ENCODE results near the gene SPEF2.

SPEF2 gene

DNA sequence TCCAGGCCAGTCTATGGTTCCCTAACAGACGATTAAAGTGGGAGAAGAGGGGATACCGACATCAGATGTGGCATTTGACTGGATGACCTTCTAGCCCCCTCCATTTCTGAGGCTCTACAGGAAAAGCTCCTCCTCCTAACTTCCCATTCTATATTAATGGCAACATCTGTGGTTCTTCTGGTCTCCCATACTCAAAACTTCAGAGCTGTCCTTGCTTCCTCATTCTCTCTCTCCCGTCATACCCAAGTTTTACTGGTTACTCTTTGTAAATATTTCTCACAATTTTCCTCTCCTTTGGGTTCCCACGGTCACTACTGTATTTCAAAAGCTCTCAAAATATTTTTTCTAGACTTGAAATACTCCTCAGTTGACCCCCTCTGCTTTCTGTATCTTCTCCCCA lies 203.1 kb downstream of the SPEF2 start:
- TF ChIP-seq, protein P1, sequence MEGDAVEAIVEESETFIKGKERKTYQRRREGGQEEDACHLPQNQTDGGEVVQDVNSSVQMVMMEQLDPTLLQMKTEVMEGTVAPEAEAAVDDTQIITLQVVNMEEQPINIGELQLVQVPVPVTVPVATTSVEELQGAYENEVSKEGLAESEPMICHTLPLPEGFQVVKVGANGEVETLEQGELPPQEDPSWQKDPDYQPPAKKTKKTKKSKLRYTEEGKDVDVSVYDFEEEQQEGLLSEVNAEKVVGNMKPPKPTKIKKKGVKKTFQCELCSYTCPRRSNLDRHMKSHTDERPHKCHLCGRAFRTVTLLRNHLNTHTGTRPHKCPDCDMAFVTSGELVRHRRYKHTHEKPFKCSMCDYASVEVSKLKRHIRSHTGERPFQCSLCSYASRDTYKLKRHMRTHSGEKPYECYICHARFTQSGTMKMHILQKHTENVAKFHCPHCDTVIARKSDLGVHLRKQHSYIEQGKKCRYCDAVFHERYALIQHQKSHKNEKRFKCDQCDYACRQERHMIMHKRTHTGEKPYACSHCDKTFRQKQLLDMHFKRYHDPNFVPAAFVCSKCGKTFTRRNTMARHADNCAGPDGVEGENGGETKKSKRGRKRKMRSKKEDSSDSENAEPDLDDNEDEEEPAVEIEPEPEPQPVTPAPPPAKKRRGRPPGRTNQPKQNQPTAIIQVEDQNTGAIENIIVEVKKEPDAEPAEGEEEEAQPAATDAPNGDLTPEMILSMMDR (IDR thresholded peaks at IDR 0.05; ENCODE audit: insufficient read depth, low read depth, low read length, missing control alignments), result no peak
- DNase-seq (ENCODE audit: low read depth), result no peak
- no peak overlapping the region for H3K4me3 ChIP-seq (ENCODE audit: low read length)

DNA sequence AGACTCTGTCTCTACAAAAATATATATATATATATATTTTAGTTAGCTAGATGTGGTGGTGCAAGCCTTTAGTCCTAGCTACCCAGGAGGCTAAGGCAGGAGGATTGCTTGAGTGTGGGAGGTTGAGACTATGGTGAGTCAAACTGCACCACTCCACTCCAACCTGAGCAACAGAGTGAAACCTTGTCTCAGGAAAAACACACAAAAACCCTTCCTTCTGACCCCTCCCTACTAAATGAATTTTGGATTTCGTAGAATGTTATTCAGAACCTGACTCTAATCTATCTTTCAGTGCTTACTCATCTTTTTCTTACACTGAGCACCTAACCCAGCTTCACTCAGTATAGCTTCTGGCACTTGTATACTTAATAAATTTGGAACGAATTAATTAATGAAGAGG lies 203.8 kb downstream of the SPEF2 start:
- H3K4me3 ChIP-seq (ENCODE audit: low read length), result no peak overlapping the region
- DNase-seq (ENCODE audit: low read depth), result no peak
- TF ChIP-seq, protein P1 (IDR thresholded peaks at IDR 0.05; ENCODE audit: insufficient read depth, low read depth, low read length, missing control alignments), result no peak

DNA sequence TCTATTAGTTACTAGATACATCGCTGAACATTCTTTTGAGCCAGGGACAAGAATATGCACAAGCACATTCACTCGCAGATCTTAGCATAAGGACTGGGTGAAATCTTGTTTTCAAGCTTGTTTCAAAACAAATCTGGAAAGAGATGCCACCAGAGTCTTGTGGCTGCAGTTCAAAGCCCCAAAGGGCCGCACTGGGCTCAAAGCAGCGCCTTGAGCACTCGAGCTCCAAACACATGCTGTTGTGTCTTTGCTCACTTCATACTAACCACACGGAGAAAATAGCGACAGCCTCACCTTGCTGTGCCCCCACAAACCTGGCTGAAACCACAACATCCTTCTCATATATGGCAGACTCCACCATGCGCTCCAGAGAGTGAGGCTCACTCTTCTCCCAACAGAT lies 204.8 kb downstream of the SPEF2 start:
- no peak for DNase-seq (ENCODE audit: low read depth)
- TF ChIP-seq, protein P1 (IDR thresholded peaks at IDR 0.05; ENCODE audit: insufficient read depth, low read depth, low read length, missing control alignments), result no peak
- H3K4me3 ChIP-seq (ENCODE audit: low read length), result no peak overlapping the region

DNA sequence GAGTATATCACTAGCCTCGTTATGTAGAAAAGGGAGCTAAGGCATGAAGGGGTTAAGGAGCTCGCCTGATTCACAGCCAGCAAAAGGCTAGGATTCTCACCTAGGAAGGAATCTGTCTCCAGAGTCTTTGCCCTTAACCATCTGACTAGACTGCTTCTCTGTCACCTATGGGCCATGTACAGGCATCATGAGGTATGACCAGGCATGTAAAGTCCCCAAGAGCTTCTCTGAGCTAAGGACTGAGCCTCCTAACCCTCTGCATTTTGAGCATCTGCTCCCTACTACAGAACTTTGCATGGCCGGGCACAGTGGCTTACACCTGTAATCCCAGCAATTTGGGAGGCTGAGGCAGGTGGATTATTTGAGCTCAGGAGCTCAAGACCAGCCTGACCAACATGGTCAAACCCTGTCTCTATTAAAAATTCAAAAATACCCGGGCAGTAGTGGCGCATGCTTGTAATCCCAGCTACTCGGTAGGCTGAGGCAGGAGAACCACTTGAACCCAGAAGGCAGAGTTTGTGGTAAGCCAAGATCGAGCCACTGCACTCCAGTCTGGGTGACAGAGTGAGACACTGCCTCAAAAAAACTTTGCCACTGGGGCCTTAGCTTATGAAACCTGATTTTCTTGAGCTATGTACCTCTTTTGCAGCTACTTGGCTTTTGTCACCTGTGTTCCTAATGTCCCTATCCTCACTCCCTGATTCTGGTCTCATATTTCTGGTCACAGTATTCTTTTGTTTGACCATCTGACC lies 205.9 kb downstream of the SPEF2 start:
- DNase-seq (ENCODE audit: low read depth), result no peak
- H3K4me3 ChIP-seq (ENCODE audit: low read length), result no peak overlapping the region
- TF ChIP-seq, protein P1 (IDR thresholded peaks at IDR 0.05; ENCODE audit: insufficient read depth, low read depth, low read length, missing control alignments), result no peak

DNA sequence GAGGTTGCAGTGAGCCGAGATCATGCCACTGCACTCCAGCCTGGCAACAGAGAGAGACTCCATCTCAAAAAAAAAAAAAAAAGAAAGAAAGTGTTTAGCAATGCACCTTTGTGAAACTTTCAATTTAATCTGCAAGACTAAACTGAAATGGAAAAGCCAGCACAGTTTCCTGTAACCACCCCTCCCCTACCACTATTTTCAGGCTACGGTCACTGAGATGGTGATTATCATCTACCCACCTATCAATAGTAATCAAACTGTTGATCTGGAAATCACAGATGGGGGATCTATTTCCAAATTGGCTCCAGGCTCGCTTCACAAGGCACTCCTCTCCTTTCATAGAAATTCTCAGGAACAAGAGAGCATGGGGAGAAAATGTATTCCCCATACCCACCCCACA lies 208.4 kb downstream of the SPEF2 start:
- DNase-seq (ENCODE audit: low read depth), result no peak
- H3K4me3 ChIP-seq (ENCODE audit: low read length), result no peak overlapping the region
- TF ChIP-seq, protein P1 (IDR thresholded peaks at IDR 0.05; ENCODE audit: insufficient read depth, low read depth, low read length, missing control alignments), result no peak

DNA sequence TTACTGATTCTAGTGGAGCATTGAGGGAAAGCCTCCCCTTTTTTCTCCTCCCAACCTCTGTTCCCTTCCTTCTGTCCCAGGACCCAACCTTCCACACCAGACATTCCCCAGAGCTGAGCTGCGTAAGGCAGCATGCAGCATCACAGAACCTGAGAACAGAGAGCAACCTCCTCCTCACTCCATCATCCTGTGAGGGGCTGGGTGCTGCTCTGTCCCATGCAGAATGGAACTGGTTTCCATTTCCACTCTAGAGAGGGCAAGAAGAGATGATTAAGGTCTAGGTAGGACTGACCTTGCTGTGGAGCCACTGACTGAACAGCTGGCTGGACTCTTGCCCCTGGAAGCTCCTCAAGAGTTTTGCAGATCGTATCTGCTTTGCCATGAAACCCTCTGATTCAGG lies 208.9 kb downstream of the SPEF2 start:
- TF ChIP-seq, protein P1 (IDR thresholded peaks at IDR 0.05; ENCODE audit: insufficient read depth, low read depth, low read length, missing control alignments), result no peak
- no peak for DNase-seq (ENCODE audit: low read depth)
- H3K4me3 ChIP-seq (ENCODE audit: low read length), result no peak overlapping the region

DNA sequence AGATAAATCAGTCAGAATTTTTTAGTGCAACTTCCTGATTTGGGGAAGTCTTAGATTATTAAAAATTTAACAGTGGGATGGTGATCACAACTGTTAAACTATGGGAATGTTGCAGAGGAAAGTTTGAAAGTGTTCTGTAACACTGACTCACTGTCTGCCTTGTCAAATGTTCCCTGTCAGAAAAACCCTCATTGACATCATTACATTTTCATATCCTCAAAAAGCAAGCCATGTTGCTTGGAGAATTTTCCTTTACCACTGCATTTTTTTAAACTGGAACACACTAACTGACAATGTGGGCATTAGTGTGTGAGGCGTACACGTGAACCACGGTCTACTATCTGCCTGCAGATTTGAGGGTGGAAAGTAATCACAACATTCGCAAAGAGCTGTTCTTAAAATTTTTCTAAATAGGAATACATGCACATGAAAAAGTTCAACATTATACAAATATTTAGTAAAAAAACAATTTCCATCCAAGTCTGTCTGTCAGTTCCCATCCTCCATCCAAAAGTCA lies 210.5 kb downstream of the SPEF2 start:
- TF ChIP-seq, protein P1 (IDR thresholded peaks at IDR 0.05; ENCODE audit: insufficient read depth, low read depth, low read length, missing control alignments), result no peak
- no peak overlapping the region for H3K4me3 ChIP-seq (ENCODE audit: low read length)
- no peak for DNase-seq (ENCODE audit: low read depth)

Data from epithelial cell of esophagus (primary cell).